Suprapubic skin (tissue), 4 donors: ENCODE results near the gene KCNK17.

ENCODE experiments used
- EP300 ChIP-seq: sonication (generic); formaldehyde crosslinking; IDR thresholded peaks from one replicate; pipeline ENCODE4 v1.6.1; 2017; ENCODE audit warnings: antibody characterized with exemption
- POLR2A ChIP-seq, 2 donors: fragments of 450-650 bp; IDR thresholded peaks; one replicate each; pipeline ENCODE4 v1.6.1; 2017; ENCODE audit warnings: antibody characterized with exemption in 2 of 2, mild to moderate bottlenecking in 2 of 2, moderate library complexity in 2 of 2
- POLR2AphosphoS5 ChIP-seq, 3 donors: sonication (generic); formaldehyde crosslinking; IDR thresholded peaks; one replicate each; pipeline ENCODE4 v1.6.1; 2017; ENCODE audit warnings: antibody characterized with exemption in 3 of 3
- TF ChIP-seq, protein P1 (sequence below), 2 donors: fragments of 200-600 bp in 1 of 2; fragments of 450-650 bp in 1 of 2; sonication (generic) in 1 of 2; IDR thresholded peaks; one replicate each; pipeline ENCODE4 v1.5.1; 2016 to 2019; ENCODE audit warnings: antibody characterized with exemption in 2 of 2, mild to moderate bottlenecking in 1 of 2, moderate library complexity in 1 of 2

DNA sequence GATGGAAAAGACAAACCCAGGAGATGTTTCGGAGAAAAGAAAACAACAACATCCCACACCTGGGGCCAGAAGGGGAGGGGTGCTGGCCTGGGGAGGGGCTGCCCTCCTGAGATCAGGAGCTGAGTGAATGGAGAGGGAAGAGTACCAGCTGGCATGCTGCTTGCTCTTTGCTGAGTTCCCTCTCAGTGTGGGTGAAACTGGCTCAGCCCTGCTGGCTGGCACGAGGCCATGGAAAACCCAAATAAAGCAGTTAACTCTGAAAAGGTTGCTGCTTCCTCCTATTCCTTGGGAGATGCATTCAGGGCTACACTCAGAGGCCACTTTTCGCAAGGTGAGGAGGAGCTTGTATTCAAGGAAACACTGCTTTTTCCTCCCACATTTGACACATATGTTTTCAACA, 16.3 kb upstream of the KCNK17 start:
- TF ChIP-seq, protein P1, sequence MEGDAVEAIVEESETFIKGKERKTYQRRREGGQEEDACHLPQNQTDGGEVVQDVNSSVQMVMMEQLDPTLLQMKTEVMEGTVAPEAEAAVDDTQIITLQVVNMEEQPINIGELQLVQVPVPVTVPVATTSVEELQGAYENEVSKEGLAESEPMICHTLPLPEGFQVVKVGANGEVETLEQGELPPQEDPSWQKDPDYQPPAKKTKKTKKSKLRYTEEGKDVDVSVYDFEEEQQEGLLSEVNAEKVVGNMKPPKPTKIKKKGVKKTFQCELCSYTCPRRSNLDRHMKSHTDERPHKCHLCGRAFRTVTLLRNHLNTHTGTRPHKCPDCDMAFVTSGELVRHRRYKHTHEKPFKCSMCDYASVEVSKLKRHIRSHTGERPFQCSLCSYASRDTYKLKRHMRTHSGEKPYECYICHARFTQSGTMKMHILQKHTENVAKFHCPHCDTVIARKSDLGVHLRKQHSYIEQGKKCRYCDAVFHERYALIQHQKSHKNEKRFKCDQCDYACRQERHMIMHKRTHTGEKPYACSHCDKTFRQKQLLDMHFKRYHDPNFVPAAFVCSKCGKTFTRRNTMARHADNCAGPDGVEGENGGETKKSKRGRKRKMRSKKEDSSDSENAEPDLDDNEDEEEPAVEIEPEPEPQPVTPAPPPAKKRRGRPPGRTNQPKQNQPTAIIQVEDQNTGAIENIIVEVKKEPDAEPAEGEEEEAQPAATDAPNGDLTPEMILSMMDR (IDR thresholded peaks at IDR 0.05), result no peak
- TF ChIP-seq EP300, result no peak
- TF ChIP-seq POLR2A (IDR thresholded peaks at IDR 0.05), result no peak
- no peak for TF ChIP-seq POLR2AphosphoS5 (IDR thresholded peaks at IDR 0.05)
